Measurements from ENCODE around the gene TMEM53.

DNA sequence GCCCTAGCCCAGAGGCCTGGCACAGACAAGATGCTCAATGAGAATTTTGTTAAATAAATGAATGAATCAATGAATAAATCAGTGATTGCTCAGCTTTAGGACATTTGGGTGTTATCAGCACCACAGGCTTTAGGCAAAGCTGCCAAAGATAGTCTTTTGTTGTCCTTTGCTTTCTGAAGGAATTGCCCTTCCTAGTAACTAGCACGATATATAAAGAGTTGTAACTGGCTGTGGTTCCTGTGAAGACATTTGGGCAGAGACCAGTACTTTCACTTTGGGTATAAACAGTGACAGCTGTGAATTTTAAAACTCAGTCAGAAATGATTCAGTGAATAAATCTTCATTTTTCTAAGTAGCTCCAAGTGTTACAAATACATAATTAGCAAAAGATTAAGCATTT, 43.4 kb upstream of the TMEM53 start:
- TF ChIP-seq, protein P1, sequence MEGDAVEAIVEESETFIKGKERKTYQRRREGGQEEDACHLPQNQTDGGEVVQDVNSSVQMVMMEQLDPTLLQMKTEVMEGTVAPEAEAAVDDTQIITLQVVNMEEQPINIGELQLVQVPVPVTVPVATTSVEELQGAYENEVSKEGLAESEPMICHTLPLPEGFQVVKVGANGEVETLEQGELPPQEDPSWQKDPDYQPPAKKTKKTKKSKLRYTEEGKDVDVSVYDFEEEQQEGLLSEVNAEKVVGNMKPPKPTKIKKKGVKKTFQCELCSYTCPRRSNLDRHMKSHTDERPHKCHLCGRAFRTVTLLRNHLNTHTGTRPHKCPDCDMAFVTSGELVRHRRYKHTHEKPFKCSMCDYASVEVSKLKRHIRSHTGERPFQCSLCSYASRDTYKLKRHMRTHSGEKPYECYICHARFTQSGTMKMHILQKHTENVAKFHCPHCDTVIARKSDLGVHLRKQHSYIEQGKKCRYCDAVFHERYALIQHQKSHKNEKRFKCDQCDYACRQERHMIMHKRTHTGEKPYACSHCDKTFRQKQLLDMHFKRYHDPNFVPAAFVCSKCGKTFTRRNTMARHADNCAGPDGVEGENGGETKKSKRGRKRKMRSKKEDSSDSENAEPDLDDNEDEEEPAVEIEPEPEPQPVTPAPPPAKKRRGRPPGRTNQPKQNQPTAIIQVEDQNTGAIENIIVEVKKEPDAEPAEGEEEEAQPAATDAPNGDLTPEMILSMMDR (IDR thresholded peaks at IDR 0.05): no peak
- TF ChIP-seq POLR2A (IDR thresholded peaks at IDR 0.05): no peak
